GM12865 (cell line): Measurements from ENCODE around the gene ATXN1.
"Not testable (repeated sequence)": the region's sequence is repeated elsewhere in the genome, so short reads cannot be mapped to it uniquely, and the experiment has no call there.

Experiments used
- DNase-seq: peaks from one replicate; pipeline ENCODE4 v3.0.0; 2010; ENCODE audit warnings: low read depth
- H3K4me3 ChIP-seq: 2 replicates; pipeline ENCODE4 v1.5.1; 2011; ENCODE audit warnings: mild to moderate bottlenecking, low read depth, low read length, control low read depth
- TF ChIP-seq, protein P1 (sequence below): IDR thresholded peaks from 2 replicates; pipeline ENCODE4 v1.5.1; 2011; ENCODE audit warnings: low read length, control low read depth, low read depth, inconsistent platforms; ENCODE audit not compliant: insufficient read depth; ENCODE audit errors: missing control alignments

The ATXN1 gene

GRCh38 chr6:16273256-16273655 is 488.0 kb downstream of the ATXN1 start:
- DNase-seq = no peak
- TF ChIP-seq, protein P1, sequence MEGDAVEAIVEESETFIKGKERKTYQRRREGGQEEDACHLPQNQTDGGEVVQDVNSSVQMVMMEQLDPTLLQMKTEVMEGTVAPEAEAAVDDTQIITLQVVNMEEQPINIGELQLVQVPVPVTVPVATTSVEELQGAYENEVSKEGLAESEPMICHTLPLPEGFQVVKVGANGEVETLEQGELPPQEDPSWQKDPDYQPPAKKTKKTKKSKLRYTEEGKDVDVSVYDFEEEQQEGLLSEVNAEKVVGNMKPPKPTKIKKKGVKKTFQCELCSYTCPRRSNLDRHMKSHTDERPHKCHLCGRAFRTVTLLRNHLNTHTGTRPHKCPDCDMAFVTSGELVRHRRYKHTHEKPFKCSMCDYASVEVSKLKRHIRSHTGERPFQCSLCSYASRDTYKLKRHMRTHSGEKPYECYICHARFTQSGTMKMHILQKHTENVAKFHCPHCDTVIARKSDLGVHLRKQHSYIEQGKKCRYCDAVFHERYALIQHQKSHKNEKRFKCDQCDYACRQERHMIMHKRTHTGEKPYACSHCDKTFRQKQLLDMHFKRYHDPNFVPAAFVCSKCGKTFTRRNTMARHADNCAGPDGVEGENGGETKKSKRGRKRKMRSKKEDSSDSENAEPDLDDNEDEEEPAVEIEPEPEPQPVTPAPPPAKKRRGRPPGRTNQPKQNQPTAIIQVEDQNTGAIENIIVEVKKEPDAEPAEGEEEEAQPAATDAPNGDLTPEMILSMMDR = no peak
- no peak overlapping the region for H3K4me3 ChIP-seq

DNA sequence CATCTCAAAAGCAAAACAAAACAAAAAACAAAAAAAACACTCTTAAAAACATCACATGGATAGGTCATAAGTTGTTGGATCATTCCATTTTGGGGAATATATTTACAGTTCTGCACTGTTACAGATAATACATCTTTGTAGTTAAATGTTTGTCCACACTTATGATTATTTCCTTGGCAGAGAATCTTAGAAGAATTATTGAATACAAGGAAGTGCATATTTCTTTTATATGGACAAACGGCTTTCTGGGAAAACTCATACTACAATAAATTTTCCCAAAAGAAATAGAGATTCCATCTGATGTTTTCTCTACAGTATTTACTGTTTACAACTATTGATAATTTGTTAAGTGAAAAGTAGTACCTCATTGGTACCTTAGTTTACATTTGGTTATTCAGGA is 489.1 kb downstream of the ATXN1 start:
- DNase-seq = no peak
- no peak overlapping the region for H3K4me3 ChIP-seq
- TF ChIP-seq, protein P1 = no peak

DNA sequence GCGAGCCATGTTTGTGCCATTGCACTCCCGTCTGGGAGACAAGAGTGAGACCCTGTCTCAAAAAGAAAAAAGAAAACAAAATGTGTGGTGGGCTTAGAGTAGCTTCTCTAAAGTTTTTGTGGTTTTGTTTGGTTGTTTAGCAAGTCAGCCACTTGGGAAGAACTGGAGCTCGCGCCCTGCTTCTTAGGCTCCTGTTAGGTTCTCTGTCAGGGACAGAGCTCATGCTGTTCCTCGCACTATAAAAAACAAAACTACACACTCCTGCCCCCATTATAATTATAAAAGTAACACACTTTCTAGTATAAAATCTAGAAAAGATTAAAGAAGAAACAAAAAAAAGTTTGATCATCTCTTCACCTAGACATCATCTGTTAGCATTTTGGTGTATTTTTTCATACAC is 489.8 kb downstream of the ATXN1 start:
- DNase-seq = no peak
- TF ChIP-seq, protein P1 = no peak
- H3K4me3 ChIP-seq = no peak overlapping the region

GRCh38 chr6:16270178-16270794 is 491.0 kb downstream of the ATXN1 start:
- DNase-seq = no peak
- TF ChIP-seq, protein P1 = no peak

DNA sequence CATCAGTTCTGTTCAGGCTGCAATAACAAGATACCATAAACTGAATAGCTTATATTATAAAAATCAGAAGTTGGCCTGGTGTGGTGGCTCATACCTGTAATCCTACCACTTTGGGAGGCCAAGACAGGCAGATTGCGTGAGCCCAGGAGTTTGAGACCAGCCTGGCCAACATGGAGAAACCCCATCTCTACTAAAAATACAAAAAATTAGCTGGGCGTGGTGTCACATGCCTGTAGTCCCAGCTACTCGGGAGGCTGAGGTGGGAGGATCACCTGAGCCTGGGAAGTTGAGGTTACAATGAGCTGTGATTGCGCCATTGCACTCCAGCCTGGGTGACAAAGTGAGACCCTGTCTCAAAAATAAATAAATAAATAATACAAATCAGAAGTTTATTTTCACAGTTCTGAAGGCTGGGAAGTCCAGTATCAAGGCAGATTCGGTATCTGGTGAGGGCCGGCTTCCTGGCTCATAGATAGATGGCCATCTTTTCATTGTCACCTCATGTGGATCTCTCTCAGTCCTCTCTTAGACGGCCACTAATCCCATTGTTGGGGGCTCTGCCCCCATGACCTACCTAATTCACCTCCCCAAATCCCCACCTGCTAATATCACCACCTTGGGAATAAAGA is 491.7 kb downstream of the ATXN1 start:
- not testable (repeated sequence) for DNase-seq, H3K4me3 ChIP-seq

More at GRCh38 chr6:16270178-16270794, 491.0 kb downstream of the ATXN1 start:
- H3K4me3 ChIP-seq = no peak overlapping the region

- TF ChIP-seq, protein P1 = no peak
- H3K4me3 ChIP-seq = no peak overlapping the region
- DNase-seq = no peak
Observed at GRCh38 chr6:16267428-16268263, 493.6 kb downstream of the ATXN1 start.
